Measurements from ENCODE around the gene TEX38.
"Not testable (repeated sequence)": the region's sequence is repeated elsewhere in the genome, so short reads cannot be mapped to it uniquely, and the experiment has no call there.

The TEX38 gene

DNA sequence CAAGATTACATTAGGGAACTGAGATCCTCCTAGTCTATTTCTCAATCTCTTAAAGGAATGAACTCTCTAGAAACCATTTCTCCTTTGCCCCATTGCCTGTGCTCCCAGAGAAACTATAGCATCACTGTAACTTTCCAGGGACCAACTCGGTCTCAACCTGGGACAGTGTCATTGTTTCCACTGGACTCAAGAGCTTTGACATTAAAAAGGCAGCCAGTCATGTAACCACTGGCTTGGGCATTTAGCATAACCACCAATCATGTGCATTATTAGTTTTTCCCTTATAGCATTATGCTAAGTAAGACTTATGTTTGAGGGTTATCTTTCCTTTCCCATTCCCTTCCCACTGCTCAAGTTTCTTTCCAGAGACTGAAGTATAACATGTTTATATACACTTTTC, 18.2 kb downstream of the TEX38 start:
- no peak for DNase-seq

DNA sequence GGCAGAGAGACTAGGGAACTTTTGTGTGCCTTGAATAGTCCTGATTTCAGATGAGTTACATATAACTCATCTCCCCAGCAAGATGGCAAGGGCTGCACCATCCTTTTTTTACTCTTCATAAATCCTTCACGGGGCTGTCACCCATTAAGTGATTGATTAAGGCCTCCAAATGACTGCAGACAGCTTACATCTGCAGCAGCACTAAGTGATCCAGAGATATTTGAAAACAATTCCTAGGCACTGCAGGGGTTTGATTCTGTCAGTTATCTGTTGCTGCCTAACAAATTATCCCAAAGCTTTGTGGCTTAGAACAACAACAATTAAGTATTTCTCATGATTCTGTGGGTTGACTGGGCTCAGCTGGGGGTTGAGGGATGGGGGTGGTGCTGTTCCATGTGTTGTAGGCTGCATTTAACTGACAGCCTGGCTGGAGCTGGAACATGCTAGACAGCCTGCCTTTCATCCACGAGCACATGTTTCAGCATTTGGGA, 19.3 kb downstream of the TEX38 start:
- no peak for DNase-seq

DNA sequence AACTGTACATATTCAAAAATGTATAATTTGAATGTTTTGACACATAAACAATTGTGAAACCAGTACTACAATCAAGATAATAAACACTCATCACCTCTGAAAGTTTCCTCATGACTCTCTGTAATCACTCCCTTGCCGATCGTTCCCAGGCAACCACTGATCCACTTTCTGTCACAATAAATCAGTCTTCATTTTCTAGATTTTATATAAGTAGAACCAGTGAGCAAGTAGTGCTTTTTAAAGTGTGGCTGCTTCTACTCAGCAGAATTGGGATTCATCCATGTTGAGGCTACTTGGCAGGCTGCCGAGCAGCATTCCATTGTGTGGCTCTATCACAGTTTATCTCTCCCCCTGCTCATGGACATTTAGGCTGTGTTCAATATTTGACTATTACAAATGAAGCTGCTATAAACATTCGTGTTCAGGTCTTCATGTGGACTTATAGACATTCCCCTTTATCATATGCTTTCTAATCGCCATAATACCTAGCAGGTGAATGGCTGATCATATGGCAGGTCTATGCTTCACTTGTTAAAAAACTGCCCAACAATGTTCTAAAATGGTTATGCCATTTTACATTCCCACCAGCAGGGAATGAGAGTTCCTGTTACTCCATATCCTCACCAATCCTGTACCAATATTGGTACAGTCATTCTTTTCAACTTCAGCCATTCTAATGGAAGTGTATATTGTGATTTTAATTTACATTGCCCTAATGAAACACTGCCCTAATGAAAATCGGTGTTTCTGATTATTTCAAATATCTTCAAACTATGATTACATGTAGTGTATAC, 20.5 kb downstream of the TEX38 start:
- DNase-seq = no peak

DNA sequence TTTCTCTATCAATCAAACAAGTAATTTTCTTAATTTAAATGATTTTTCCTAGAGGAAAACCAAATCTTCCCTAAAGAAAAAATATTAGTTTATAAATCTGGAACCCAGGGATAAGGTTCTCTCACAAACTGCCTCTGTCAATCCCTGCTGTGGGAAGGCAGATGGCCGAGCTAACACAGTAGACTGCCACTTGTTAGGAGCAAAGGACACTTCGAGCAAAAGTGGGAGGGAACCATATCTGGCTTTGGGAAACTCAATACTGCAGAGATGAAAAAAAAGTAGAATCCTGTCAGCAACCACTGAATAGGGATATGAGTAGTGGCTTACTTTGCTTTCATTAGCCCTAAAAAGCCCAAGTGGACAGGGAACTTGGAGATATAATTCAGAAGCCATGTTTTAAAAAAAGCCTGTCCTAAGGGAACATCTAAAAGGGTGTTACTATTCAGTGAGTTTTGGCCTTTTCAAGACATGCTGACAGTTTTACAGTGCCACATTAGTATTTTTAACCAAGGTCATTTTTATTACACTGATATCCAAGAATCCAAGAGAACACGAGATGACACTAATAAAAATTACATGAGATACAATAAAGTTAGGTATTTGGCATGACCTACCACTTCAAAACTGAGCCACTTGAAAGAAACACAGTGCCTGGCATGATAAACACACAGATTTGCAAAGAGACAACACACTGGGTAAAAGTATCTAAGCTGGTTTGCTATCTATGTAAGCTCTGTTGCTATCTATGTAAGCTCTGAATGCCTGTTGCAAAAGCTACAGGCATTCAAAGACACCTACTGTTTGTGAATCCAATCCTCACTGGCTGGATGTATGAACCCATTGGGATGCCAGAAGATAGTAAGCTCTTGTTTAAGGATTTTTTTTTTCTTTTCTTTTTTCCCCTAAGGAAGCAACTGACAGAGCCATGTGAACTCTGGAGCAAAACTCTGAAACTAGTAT, 21.4 kb downstream of the TEX38 start:
- DNase-seq = no peak

DNA sequence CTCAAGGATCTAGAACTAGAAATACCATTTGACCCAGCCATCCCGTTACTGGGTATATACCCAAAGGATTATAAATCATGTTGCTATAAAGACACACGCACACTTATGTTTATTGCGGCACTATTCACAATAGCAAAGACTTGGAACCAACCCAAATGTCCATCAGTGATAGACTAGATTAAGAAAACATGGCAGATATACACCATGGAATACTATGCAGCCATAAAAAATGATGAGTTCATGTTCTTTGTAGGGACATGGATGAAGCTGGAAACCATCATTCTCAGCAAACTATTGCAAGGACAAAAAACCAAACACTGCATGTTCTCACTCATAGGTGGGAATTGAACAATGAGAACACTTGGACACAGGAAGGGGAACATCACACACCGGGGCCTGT, 23.0 kb downstream of the TEX38 start:
- DNase-seq = not testable (repeated sequence)

DNA sequence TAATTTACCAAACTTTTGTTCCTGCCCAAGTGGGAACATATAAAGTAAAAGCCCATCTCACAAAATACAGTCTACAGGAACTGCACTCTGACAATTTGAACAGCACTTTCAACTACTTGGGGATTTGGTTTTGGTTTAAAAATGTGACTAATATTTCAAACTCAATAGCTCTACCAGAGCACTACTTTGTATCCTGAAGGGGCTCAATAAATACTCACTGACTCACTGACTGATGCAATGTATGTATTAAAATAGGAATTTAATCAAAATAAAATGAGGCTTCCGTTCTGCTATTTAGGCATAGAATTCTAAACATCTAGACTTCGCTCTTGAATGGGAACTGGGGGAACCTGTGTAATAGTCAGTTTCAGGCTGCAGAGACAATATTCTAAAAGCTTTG, 25.4 kb downstream of the TEX38 start:
- DNase-seq = no peak

DNA sequence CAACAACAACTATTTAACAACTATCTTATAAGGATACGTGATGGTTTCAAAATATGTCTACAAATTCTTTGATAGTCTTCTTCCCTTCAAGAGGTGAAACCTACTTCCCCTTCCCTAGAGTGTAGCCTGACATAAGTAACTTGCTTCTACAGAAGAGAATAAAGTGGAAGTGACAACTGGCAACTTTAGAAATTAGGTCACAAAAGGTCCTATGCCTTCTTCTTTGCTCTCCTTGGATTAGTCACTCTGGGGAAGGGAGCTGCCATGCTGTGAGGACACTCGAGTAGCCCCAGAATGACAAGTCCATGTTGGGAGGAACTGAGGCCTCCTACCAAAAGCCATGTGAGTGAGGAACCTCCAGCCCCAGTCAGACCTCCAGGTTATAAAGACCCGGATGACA, 28.0 kb downstream of the TEX38 start:
- DNase-seq = no peak

DNA sequence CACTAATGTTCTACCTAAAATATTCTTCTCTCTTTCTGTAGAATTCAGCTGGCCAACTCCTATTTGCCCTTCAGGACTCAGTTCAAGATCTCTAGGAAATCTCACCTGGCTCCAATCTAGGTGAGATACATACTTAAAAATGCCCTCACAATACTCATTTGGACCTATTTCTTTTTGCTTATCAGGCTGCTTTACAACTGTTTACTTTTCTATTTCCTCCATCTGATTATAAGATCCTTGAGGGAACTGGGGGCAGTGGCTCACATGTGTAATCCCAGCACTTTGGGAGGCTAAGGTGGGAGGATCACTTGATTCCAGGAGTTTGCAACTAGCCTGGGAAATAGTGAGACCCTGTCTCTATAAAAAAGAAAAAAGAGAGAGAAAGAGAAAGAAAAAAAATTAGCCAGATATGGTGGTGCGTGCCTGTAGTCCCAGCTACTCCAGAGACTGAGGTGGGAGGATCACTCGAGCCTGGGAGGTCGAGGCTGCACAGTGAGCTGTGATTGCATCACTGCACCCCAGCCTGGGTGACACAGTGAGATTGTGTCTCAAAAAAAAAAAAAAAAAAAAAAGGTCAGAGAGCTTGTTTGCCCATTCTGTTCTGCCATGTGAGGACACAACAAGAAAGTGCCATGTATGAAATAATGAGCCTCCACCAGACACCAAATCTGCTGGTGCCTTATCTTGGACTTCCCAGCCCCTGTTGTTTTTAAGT, 32.4 kb downstream of the TEX38 start:
- no peak for DNase-seq

DNA sequence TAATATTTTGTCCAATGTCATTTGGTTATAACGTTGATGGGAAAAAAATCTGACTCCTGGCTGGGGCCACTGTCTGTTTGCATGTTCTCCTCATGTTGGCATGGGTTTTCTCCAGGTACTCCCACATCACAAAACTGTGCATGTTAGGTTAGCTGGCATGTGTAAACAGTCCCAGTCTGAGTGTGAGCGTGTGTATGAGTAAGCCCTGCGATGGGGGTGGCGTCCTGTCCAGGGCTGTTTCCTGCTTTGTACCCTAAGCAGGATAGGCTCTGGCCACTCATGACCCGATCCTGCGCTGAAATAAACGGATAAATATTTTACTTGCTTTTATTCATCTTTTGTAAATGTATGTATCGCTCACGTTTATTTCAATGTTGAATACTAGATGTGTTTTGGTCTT, 33.8 kb downstream of the TEX38 start:
- DNase-seq = no peak

DNA sequence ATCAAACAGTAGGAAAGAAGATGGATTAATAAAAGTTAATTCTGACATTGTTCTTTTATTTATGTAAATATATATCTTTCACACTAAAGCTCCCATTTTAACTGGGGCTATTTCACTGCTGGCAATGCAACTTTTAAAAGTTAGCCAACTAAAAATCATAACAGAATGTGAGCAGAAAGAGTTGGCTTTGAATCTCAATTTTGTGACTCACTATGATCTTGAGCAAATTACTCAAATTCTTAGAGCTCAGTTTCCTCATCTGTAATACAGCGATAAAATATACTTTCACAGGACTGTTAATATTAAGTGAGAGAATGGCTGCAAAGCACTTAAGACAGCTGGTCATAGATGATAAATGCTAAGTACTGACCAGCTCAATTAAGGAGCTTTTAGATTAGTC, 36.5 kb downstream of the TEX38 start:
- no peak for DNase-seq

DNA sequence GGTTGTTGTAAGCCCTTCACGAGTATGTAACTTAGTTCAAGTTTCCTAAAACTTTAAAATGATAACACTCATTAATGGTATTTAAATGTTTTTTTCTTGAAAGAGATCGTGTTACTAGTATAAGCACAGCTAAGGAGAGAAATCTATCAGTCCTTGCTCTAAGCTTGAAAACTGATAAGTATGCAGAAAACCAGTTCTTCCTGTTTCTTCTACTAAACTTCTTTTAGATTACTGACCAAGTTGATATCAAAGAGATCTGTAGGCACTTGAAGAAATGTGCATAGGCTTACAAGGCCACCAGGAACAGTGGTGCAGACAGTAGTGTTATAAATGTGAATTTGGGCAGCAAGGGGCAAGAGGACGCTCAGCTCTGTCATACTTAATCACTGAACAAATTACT, 43.3 kb downstream of the TEX38 start:
- DNase-seq = no peak

DNA sequence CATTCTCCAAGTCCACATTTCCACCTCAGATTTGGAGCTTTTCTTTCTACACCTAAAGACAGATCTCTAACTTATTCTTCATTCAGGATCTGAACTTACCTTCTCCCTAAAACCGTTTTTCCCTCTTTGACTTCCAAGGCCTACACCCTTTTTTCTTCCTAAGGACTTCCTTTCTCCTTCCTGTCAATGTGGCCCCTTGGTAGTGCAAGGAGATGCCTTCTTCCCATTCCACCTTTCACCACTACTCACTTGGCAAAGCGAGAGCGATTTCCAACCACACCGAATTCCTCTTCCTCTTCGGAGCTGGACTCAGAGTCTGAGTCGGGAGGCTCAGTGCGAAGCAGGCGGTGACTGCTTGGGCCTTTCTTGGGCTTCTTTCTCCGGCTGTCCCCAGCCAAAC, 46.0 kb downstream of the TEX38 start:
- DNase-seq = no peak

DNA sequence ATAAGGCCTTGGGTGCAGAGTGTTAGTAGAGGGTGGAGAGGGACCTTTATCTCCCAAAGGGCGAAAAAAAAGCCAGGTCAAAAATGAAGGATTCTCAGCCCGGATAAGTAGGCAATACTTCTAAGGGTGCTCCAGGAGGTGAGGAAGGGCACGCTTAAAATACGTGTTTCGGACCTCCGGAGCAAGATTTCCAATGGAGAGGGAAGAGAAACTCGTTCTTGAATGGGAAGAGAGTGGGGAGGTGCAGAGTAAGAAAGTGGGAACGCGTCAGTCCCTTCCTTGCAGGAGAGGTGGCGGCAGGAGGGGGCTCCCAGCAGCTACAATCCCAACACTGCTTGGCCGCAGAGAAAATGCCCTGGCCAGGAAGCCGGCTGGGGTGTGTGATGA, 46.7 kb downstream of the TEX38 start:
- no peak for DNase-seq

DNA sequence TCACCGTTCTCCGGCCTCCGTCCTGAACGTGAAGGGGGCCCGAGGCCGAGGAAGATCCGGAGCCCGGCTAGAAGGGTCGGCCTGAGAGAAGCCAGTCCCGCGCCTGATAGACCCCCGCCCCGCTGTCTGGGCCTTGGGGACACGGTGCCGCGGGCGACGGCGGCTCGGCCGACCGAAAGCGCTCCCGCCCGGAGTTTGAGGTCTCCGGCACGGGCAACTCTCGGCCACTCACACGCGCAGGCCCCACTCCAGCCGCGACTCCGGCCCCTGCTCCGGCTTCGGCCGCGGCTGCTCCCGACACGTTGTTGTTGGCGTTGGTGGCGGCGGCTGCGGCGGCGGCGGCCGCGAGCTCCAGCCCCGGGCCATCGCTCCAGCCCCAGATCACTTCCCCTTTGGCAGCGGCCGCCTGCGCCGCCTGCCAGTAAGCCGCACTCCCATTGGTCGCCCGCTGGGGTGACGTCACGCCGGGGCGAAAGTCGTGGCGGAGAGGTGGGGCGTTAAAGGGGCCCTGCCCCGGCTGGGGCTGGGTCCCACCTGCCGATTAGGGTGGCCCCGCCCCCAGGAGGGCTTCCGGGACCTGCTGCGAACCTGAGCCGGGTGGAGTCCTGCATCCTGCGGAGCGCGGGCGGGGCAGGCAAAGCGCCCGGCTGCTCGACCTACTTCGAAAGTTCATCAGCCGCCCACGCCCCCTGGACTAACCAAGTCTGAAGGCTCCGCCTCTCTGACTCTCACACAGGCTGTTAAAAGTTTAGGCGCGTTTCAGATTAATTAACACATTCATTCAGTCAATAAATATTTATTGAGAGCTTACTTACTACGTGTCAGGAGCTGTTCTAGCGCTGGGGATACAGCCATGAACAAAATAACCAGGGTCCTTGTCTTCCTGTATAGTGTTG, 47.3 kb downstream of the TEX38 start, which contains the start of gene EFCAB14:
Gene EFCAB14, minus strand, starts transcription at position 388 of the 896 bp plus-strand sequence. CDS start 1,027 bp downstream, outside the sequence.
- DNase-seq = peak; percentile 99

DNA sequence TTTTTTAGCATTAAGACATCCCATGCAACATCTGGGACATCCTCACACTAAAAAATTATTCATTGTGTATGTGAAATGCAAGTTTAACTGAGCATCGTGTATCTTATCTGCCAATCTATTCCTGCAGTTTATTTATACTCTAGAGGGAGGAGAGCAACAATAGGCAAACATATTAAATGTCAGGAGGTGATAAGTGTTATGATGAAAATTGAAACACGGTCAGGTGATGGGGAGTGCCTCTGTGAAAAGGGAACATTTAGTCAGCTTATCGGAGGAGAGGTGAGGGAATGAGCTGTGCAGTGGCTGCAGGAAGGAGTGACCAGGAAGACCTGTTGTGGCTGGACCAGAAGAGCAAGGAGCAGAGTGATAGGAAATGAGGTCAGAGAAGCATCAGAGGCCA, 48.0 kb downstream of the TEX38 start:
- peak; percentile 30 for DNase-seq

DNA sequence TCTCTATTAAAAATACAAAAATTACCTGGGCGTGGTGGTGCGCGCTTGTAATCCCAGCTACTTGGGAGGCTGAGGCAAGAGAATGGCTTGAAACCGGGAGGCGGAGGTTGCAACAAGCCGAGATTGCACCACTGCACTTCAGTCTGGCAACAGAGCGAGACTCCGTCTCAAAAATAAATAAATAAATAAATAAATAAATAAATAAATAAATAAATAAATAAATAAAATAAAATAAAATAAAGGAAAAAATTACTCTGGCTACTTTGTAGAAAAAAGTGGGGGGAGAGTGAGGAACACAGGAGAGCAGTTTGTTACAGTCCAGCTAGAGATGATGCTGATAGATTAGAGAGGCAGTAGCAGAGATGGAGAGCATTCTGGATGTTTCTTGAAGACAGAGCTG, 48.7 kb downstream of the TEX38 start:
- not testable (repeated sequence) for DNase-seq

DNA sequence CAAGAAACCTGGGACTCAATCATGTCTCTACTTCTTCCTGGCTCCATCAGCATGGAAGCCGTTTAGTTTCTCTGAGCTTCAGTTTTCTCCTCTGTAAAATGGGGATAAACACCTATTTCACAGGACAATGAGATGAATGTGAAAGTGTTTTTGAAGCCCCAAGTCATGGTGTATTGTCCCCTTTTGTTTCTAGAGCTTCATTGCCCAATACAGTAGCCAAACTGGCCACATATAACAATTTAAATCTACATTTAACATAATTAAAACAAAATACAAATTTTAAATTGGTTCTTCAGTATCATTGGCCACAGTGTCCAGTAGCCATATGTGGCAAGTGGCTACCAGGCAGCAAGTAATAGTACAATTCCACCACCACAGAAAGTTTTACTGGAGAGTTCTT, 49.5 kb downstream of the TEX38 start:
- DNase-seq = no peak

DNA sequence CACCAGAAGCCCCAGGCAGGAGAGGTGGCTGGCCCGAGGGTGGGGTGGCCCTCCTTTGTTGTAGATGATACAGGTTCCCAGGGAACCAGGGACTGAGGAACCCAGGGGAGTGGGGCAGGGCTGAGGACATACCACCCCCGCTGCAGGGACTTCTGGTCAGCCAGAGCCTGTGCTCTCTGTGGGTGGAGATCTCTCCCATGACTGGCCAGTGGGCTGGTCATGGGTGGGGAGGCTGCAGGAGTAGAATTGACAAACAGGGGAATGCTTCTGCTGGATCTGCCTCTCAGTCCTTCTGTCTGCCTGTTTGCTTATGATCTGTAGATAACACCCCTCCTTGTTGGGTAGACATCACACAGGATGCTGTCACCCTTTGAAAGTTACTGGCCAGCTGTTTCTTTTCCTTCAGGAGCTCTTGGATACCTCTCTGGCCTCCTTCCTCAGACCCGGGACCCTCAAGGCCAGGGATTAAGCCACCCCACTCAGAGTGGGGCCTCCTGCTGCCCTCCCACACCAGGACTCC, 50.1 kb downstream of the TEX38 start:
- no peak for DNase-seq
